Activated T-cell treated with anti-CD3 and anti-CD28 coated beads, Interleukin-2, amount 50 U/mL, for 24 hours (primary cell): ENCODE data around the gene MYL6B.
A peak's percentile ranks its signal among the peaks of the same experiment; 100 is the strongest.
"Not testable (repeated sequence)": the region's sequence is repeated elsewhere in the genome, so short reads cannot be mapped to it uniquely, and the experiment has no call there.

Experiments used
- DNase-seq: peaks from one replicate; pipeline ENCODE4 v3.0.0-alpha.2; 2020
- H3K27ac Mint-ChIP-seq: 2 replicates; pipeline ENCODE4 v1.8.0; 2020; ENCODE audit warnings: mild to moderate bottlenecking, mixed read lengths
- H3K27me3 Mint-ChIP-seq: 2 replicates; pipeline ENCODE4 v1.8.0; 2020; ENCODE audit warnings: mixed read lengths
- H3K36me3 Mint-ChIP-seq: 2 replicates; pipeline ENCODE4 v1.8.0; 2020; ENCODE audit warnings: low read depth, mixed read lengths
- H3K4me1 Mint-ChIP-seq: 2 replicates; pipeline ENCODE4 v1.8.0; 2020; ENCODE audit warnings: low read depth, mixed read lengths
- H3K4me3 Mint-ChIP-seq: 2 replicates; pipeline ENCODE4 v1.8.0; 2020; ENCODE audit warnings: mild to moderate bottlenecking, moderate library complexity, mixed read lengths
- H3K9me3 Mint-ChIP-seq: 2 replicates; pipeline ENCODE4 v1.8.0; 2020; ENCODE audit warnings: mixed read lengths

The MYL6B gene

DNA sequence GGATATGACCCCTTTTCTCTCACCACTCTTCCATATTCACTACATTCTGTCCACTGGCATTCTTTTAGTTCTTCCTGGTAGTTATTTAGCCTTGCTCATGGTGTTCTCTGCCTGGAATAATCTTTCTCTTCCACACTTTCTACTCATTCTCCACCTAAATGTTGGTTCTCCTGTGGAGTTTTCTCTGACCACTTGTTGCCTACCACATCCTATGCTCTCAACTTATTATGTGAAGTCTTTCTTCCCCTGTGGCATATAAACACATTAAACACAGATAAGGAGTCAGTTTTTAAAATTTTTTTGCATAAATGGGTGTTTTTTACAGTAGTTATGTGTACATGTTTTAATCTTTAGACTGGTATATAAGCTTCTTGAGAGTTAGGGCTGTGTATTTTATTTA, 40.2 kb downstream of the MYL6B start:
- Mint-ChIP-seq H3K4me1 (peaks cover 33% of the 10 kb centered on the region), H3K27me3 (no peaks in the 10 kb centered on the region), H3K9me3 (no peaks in the 10 kb centered on the region), H3K27ac (no peak overlapping the region), H3K36me3 (peaks cover 18% of the 10 kb centered on the region), H3K4me3 (no peak overlapping the region)
- no peak for DNase-seq

DNA sequence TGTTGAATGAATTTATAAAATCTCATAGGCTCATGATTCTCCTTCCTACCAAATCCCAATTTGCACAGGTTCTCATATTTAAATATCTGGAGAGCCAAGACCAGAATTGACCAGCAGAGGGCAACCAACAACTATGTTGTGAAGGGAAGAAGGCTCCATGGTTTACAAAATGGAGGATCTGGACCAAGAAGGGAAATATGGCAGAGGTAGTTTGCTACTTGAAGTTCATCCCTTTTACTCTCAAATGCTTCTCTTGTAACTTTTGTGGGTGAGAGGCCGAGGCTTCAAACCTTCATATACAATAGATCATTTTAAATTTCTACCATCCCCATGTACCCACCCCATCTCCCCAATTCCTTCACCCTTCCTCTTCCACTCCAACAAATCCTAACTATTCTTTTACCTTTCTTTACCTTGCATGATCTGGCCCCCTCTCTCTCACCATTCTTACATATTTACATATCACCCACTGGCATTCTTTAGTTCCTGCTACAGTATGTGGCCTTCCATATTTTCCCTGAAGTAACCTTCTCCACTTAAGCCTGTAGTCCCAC, 40.7 kb downstream of the MYL6B start:
- H3K9me3 Mint-ChIP-seq = no peaks in the 10 kb centered on the region
- no peak overlapping the region for H3K4me3 Mint-ChIP-seq
- H3K4me1 Mint-ChIP-seq = peaks cover 28% of the 10 kb centered on the region
- DNase-seq = peak; percentile 47
- no peaks in the 10 kb centered on the region for H3K27me3 Mint-ChIP-seq
- peak overlapping the region; percentile 73 for H3K27ac Mint-ChIP-seq
- peaks cover 13% of the 10 kb centered on the region for H3K36me3 Mint-ChIP-seq

DNA sequence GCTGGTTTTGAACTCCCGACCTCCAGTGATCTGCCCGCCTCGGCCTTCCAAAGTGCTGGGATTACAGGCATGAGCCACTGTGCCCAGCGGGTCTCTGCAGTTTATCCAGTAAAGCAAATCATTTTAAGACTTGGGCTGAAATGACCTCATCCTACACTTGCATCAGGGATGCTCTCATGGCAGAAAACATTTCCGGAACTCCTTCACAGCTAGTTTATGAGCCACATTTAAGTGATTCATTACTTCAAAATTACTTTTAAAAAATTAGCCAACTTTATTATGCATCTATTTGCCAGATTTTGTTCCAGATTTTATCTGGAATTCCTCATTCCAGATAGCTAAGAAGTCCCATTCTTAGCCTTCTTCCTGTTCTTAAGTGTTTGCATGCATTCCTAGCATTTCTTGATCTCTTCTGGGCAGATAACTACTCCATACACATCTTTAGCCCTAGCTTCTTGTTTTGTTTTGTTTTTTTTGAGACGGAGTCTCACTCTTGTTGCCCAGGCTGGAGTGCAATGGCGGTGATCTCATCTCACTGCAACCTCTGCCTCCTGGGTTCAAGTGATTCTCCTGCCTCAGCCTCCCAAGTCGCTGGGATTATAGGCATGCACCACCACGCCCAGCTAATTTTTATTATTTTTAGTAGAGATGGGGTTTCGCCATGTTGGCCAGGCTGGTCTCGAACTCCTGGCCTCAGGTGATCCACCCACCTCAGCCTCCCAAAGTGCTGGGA, 44.6 kb downstream of the MYL6B start:
- H3K36me3 Mint-ChIP-seq, H3K27ac Mint-ChIP-seq, H3K9me3 Mint-ChIP-seq, H3K4me3 Mint-ChIP-seq, DNase-seq, H3K27me3 Mint-ChIP-seq: not testable (repeated sequence)
- peaks cover 11% of the 10 kb centered on the region for H3K4me1 Mint-ChIP-seq

DNA sequence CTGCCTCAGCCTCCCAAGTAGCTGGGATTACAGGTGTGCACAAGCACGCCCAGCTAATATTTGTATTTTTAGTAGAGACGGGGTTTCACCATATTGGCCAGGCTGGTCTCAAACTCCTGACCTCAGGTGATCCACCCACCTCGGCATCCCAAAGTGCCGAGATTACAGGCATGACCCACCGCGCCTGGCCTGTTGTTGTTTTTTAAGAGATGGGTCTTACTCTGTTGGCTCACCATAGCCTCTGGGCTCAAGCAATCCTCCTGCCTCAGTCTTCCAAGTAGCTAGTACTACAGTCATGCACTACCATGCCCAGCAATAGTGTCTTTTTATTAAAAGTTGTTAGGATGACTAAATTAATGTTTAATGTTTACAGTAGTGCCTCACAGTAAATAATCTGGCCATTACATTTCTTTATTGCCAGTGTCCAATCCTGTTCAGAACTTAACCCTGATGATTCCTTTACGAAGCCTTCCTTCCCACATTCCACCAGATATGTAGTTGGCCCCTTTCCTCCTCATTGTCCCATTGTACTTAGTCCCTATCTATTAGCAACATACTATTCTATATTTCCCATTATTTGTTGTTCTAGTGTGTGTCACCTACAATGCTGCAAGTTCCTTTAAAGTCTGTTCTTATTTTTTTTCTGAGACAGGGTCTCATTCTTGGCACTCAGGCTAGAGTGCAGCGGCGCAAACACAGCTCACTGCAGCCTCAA, 45.7 kb downstream of the MYL6B start:
- H3K36me3 Mint-ChIP-seq = no peaks in the 10 kb centered on the region
- no peak overlapping the region for H3K27ac Mint-ChIP-seq
- no peaks in the 10 kb centered on the region for H3K27me3 Mint-ChIP-seq

DNA sequence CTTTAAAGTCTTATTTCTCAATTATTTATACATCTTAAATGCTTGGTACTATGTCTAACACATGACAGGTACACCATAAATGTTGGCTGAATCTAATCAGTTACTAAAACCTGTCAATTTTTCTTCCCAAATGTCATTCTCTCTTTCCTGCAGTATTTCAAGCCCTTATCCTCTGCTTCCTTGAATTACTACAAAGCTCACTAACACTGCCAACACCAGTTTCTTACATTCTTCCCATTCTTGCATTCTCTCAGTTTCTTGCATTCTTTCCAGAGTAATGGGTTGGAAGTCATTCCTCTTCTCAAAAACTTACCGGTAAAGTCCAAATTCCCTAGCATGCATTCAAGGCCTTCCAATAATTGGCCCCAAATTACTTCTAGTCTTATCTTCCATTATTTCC, 46.4 kb downstream of the MYL6B start:
- no peaks in the 10 kb centered on the region for H3K27me3 Mint-ChIP-seq
- no peak for DNase-seq
- H3K27ac Mint-ChIP-seq = no peak overlapping the region
- no peaks in the 10 kb centered on the region for H3K36me3 Mint-ChIP-seq
- no peaks in the 10 kb centered on the region for H3K4me1 Mint-ChIP-seq
- no peak overlapping the region for H3K4me3 Mint-ChIP-seq
- H3K9me3 Mint-ChIP-seq = no peaks in the 10 kb centered on the region

More for the DNA sequence above, 45.7 kb downstream of the MYL6B start:
- no peak for DNase-seq
- H3K4me3 Mint-ChIP-seq = no peak overlapping the region
- no peaks in the 10 kb centered on the region for H3K9me3 Mint-ChIP-seq
- H3K4me1 Mint-ChIP-seq = peaks cover 5% of the 10 kb centered on the region

DNA sequence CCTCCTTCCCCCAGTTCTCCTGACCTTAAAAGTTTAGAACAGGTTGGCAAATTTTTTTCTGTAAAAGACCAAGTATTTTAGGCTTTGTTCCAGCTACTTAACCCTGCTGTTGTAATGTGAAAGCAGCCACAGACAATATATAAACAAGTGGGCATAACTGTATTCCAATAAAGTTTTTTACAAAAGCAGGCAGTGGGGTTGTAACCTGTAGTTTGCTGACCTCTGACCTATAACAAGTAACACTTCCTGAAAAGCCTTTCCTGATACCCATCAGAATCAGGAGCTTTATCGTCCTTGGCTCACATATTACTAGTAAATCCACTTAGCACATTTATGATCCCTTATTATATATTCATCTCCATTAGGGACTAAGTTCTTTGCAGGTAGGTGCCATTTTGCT, 50.0 kb downstream of the MYL6B start:
- no peaks in the 10 kb centered on the region for H3K9me3 Mint-ChIP-seq
- no peak overlapping the region for H3K4me3 Mint-ChIP-seq
- peaks cover 2% of the 10 kb centered on the region for H3K4me1 Mint-ChIP-seq
- H3K27me3 Mint-ChIP-seq = no peaks in the 10 kb centered on the region
- no peak overlapping the region for H3K27ac Mint-ChIP-seq
- DNase-seq = no peak
- peaks cover 25% of the 10 kb centered on the region for H3K36me3 Mint-ChIP-seq

DNA sequence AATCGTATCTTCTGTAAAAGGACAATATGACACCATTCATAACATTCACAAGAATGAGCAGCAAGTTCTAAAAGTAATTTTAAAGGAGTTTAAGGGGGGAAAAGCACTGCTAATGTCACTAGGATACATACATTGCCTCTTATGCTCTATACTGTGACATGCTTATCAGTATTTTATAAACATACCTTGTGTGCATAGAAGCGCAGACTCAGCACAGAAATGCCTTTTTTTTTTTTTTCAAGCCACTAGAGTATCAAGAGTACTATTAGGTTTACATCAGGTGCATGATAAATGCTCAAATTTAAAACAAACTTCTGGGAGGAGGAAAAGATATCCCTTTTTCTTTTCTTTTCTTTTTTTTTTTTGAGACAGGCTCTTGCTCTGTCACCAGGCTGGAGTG, 50.5 kb downstream of the MYL6B start:
- no peak overlapping the region for H3K27ac Mint-ChIP-seq
- no peaks in the 10 kb centered on the region for H3K9me3 Mint-ChIP-seq
- no peaks in the 10 kb centered on the region for H3K27me3 Mint-ChIP-seq
- H3K36me3 Mint-ChIP-seq = peaks cover 30% of the 10 kb centered on the region
- no peak overlapping the region for H3K4me3 Mint-ChIP-seq
- DNase-seq = no peak
- peaks cover 2% of the 10 kb centered on the region for H3K4me1 Mint-ChIP-seq

DNA sequence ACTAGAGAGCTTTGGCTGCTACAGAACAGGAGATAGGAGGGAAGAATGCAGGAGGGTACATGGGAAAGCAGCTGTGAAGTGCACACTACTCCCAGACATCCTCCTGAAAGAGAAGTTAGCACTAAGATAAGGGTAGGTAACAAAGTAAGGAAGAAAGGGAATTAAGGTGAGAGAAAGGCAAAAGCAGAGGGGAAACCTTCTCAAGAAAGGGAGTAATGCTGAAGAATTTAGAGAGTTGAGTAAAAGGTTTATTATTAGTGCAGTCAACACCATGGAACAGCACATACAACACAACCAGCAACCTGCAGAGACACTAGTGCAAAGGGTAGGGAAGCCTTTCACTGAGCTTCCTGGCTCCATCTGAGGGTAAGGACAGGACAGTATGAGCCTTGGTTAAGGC, 51.9 kb downstream of the MYL6B start:
- H3K9me3 Mint-ChIP-seq = no peaks in the 10 kb centered on the region
- no peak overlapping the region for H3K4me3 Mint-ChIP-seq
- H3K27me3 Mint-ChIP-seq = no peaks in the 10 kb centered on the region
- peaks cover 2% of the 10 kb centered on the region for H3K4me1 Mint-ChIP-seq
- peaks cover 39% of the 10 kb centered on the region for H3K36me3 Mint-ChIP-seq
- H3K27ac Mint-ChIP-seq = no peak overlapping the region
- no peak for DNase-seq

DNA sequence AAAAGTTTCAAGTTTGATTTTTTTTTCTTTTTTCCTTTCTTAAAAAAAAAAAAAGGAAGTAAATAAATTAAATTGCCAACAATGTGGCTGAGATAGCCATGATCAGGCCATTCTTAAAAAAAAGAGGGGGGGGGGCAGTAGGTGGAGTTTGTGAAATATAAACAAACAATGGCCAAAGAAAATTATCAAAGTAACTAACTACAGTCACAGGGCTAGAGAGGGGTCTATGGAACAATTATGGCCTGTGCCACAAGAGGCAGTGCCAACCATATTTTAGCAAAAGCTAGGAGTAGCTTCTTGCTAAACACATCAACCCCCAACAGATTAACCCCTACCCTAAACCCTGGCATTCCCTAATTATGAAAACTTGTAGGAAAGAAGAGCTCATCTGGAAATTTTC, 53.1 kb downstream of the MYL6B start:
- H3K36me3 Mint-ChIP-seq = peaks cover 49% of the 10 kb centered on the region
- no peaks in the 10 kb centered on the region for H3K9me3 Mint-ChIP-seq
- DNase-seq = no peak
- H3K4me1 Mint-ChIP-seq = peaks cover 2% of the 10 kb centered on the region
- H3K27ac Mint-ChIP-seq = no peak overlapping the region
- no peaks in the 10 kb centered on the region for H3K27me3 Mint-ChIP-seq
- H3K4me3 Mint-ChIP-seq = no peak overlapping the region

DNA sequence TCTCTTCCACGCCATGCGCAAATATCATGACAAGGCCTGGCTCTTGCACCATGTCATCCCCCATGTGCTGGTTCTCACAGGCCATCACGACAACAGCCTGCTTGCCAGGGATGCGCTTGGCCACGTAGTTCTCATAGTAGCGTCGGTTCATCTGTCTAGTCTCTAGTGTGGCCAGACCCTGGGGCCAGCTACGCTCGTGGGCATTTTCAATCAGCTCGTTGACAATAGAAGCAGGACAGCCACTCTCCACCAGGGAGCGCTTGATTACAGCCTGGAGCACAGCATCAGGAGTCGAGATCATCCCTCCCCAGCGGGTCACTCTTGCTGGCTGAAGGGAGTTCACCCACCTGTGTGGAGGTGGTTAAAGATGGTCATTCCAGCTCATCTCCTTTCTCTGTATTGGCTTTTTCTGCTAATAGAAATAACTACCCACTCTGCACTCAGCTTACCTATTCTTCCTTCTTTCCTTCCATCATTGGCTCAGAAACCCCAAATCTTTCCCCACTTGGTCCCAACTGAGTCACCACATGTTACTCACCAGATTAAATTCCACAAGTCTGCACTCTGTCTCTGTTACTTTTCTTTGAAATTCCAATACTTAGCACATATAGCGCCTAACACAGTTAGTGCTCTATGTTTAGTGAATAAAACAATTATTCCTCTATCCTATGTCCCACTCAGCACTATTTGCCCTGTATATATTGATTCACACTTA, 54.2 kb downstream of the MYL6B start:
- H3K4me3 Mint-ChIP-seq = no peak overlapping the region

More for the DNA sequence above, 54.2 kb downstream of the MYL6B start:
- H3K36me3 Mint-ChIP-seq = peaks cover 59% of the 10 kb centered on the region
- peak; percentile 40 for DNase-seq
- H3K27me3 Mint-ChIP-seq = no peaks in the 10 kb centered on the region
- H3K27ac Mint-ChIP-seq = peak overlapping the region; percentile 27
- H3K9me3 Mint-ChIP-seq = no peaks in the 10 kb centered on the region
- peaks cover 2% of the 10 kb centered on the region for H3K4me1 Mint-ChIP-seq
